GM04504 (cell line): ENCODE data around the gene RNF217.
"Not testable (repeated sequence)": the region's sequence is repeated elsewhere in the genome, so short reads cannot be mapped to it uniquely, and the experiment has no call there.

Experiments used
- DNase-seq: peaks from one replicate; pipeline ENCODE4 v3.0.0-alpha.2; 2012; ENCODE audit warnings: low read depth

RNF217 gene

DNA sequence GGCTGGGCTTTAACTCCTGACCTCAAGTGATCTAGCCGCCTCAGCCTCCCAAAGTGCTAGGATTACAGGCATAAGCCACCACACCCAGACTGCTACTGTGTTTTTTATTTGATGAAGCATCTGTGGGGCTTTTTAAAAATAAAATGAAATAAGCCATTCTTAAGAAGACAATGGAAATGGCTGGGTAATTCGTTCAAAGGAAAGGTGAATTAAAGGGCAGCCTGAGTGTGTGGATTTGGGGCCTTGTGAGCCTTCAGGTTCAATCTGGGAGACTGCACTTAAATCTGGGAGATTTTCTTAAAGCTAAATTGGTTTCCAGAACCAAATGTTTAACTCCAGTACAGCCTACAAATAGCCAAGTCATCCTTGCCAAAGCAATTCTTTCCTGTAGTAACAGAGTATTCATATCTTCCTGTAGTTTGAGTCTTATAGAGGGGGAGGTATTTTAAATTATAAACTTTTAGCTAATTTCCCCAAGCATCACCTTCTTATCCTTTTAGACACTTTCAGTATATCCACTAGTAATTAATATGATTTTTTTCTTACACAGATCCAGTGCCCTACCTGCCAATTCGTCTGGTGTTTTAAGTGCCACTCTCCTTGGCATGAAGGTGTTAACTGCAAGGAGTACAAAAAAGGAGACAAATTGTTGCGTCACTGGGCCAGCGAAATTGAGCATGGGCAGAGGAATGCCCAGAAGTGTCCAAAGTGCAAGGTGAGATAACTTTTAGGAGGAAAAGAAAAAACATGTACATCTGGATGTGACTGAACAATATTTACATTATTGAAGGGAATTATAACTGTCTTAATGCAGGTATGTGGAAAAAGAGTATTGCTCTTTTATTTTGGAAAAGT lies 95.4 kb downstream of the RNF217 start:
- DNase-seq: no peak

DNA sequence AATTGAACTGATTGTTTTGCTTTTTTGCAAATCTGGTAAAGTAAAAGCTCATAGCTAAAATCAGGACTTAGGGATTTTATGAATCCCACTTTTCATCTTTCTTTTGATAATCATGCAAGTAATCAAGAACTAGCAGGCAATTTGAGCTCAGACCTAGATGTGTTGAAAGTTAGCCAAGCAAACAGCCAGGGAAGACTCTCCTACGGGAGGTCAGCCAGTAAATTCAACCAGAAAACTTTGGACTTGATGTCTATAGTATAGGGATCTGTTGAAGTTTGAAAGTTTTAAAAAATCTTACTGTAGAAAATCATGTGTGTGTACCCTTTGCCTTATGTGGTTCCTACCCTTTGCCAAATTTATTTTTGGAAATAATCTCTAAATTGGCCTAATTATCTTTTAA lies 96.3 kb downstream of the RNF217 start:
- no peak for DNase-seq

DNA sequence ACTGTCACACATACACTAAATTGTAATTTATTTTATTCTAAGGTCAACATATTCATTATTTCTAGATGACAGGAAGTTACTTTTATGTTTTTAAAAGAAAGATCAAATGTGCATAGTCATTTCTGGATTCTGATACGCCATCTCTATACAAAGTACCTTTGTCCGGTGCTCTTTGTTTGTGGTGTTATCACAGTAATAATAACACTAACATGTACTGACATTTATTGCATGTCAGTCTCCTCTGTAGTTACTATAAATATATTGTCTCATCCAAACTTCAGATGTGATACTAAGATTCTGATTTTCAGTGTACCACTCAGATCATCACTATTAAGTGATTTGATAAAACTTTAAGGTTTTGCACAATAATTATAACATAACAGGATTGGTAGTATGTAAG lies 101.1 kb downstream of the RNF217 start:
- DNase-seq: no peak

DNA sequence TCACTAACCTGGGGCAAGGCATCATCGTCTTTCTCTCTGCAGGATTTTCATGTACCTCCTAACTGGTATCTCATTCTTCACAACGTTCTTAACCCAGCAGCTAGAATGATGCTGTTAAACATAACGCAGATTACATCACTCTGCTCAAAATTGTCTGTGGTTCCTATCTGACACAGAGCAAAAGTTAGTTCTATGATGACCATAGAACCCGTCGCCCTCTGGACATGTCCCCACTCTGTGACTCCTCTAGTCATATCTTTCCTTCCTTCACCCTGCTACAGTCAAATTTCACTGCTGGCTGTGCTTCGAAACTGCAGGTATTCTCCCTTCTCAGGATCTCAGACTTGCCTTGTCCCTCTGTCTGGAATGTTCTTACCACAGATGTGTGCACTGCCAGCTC lies 103.9 kb downstream of the RNF217 start:
- DNase-seq: no peak

DNA sequence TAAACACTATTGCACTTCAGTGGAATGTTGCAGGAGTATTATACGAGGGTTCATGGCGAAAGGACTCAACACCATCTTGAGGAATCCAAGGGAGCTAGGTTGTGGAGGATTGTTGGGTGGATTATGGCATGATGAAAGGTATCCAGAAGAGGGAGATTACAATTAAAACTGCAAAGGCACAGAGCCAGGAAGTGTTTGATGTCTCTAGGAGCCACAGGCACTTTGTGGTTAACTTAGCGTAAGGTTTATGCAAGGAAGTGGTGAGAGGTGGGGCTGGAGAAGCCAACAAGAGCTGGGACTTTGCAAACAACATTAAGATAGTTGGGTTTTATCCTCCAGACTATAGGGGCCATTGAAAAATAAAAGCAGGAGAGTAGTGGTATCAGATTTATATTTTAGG lies 104.7 kb downstream of the RNF217 start:
- peak; percentile 4 for DNase-seq

DNA sequence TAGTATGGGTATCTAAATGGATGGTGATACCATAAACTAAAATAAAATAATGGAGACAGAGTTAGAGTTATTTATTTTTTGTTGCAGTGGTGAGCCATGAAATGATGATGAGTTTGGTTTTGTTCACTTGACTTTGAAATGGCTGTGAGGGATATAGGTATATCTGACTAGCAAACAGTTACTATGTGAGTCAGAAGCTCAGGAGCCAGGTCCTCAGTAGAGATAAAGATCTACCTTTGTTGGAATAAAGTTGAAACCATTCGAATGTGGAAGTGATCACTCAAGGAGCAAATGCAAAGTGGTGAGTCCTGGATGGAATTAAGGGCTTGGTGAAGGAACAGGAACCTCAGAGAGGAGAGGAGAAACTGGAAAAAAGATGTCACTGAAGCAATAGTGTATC lies 105.3 kb downstream of the RNF217 start:
- DNase-seq: no peak

DNA sequence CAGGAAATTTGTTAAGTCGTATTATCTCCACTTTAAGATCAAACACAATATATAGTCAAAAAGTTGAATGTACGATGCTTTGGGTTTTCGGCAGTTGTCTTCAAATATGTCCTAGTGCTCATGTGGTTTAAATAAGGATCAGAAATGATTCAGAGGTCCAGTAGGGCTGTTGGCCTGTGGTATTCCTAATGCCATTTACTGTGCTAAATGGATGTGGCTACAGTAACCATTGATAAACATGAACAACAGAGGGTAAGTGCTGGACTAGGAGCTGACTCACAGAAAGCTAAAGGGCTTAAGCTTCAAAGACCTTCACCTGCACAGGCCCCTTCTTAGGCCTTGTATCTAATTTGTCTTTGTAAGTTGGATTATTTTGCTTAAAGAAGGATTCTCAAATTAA lies 110.8 kb downstream of the RNF217 start:
- no peak for DNase-seq

DNA sequence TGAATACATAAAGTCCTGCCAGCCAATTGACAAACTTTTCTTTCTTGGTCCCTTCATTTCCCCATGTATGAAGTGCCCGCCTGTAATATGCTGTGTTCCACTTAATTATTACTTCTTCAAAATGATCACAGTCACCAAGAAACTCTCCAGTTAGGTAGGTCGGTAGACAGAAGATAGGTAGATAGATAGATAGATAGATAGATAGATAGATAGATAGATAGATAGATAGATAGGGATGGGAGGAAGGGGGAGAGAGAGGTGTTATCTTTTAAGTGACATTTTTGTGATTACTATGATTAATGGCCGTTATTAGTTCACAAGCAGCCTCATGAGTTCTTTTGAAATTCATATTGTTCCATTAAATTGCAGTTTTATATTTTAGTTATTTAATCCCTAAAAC lies 111.9 kb downstream of the RNF217 start:
- no peak for DNase-seq

DNA sequence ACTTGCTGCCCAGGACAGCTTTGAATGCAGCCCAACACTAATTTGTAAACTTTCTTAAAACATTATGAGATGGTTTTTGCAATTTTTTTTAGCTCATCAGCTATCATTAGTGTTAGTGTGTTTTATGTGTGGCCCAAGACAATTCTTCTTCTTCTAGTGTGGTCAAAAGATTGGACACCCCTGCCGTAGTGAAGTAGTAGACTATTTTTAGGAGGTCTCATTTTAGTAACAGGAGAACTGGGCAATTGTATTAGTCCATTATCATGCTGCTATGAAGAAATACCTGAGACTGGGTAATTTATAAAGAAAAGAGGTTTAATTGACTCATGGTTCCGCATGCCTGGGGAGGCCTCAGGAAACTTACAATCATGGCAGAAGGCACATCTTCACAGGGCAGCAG lies 112.8 kb downstream of the RNF217 start:
- DNase-seq: not testable (repeated sequence)

DNA sequence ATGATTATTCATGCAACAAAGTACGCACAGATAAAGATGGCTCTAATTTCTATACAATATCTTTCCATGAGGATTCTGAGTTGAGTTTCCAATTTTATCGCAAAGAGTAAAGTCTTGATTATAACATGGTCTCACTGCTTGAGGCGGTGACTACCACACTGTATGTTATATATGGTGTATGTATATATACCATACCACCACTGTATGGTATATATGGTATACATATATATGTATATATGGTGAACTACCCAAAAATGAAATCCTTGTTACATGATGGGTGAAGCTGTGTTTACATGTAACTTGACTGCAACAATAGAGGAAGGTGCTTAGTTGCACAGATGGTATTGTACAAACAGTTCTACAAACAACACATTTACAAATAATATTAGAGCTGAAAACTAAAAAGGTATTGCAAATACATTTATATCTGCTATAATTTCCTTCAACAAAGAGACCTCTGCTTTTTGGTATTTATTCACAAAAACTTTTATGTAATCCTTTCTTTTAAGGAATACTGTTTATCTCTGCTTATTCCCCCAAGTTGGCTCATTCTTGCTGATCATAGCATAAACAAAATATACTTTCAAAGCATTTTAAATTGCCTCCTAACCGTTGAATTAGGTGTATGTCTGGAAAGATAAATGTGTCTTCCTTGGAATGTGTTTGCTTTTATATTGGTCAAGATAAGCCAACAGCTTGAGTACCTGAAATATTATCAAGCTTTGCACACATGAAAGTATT lies 113.7 kb downstream of the RNF217 start:
- DNase-seq: no peak

DNA sequence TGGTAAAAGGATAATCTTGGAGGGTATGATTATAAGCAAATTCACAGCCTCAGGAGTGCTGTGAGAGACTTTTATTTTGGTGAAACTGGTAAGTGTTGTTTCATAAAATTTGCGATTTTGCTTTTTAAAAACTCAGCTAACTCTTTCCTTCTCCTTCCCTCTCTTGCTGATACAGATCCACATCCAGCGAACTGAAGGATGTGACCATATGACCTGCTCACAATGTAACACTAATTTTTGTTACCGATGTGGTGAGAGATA lies 114.2 kb downstream of the RNF217 start:
- no peak for DNase-seq

DNA sequence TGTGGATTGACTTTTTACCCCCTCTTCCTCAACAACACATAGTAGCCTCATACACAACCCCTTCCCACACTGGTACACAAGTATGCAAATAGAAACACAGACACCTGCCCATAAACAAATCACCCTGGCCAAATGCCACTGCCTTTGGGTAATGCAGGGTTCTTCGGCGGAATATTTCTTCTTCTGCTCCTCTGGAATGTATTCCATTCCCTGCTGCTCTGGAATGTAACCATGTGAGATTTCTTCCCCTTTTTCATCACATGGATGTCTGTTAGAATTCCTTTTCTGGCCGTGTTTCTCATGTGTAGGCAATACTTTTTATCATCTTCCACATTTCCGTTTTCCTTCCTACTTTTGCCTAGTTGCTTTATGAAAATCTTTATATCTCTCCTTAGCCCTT lies 115.2 kb downstream of the RNF217 start:
- DNase-seq: no peak

DNA sequence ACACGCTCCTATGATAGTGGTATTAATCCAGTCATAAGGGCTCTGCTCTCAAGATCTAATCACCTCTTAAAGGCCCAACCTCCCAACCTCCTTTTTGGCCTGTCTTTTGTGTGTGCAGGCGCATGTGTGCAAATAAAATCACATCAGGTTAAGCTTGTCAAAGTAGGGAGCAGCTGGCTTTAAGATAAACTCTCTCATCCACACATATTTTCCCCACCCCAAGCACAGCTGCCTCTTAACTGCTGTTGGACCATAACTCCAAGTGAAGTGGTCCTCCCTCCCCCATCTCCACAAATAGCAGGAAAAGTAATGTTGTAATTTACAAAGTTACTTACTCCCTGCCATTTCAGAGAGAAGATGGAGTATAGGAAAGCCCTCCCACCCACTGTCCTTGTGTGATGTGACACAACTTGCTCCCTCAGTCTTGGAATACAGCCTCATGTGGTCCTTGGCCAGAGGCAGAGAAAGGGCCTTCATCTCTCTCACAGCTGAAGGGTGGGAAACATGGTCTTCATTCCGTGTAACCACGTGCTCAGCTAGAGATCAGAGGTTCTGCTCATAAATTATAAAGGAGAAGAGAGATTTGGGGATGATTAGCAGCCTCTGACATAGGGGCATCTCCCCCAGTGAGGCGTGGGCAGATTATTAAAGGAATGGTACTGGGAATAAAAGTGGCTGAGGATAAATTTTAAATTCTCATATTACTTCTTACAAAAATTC lies 116.5 kb downstream of the RNF217 start:
- no peak for DNase-seq

DNA sequence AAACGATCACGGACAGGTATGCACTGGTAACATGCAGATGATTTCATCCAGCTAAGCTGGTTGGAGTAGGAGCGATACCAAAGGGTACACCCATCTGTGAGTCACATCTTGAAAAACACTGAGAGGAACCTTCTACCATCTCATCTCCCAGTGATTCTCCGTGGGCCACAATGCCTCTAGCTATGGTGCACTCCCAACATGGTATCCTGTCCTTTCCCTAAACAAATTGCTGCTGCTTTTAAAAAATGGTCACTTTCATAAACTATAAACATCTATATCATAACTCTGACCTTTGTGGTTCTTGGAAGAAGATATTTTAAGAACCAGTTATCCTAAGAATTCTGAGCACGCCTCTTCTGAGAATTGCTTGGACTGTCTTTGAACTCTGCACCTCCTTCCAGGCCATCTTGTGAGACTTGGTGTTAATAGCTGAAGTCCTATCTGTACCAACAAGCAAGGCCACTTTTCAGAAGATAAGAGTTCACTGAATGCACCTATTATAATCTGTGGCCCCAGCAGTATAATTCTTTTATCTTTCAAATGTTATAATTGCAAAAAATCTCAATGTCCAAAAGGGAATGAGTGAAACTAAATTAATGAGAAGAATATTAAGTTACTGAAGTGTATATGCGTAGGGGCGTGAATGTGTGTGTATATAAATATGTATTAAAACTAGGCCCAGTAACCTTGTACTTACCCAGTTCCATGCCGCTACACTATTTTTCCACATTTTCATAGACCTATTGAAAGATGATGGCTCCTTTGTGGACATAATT lies 120.9 kb downstream of the RNF217 start:
- no peak for DNase-seq

DNA sequence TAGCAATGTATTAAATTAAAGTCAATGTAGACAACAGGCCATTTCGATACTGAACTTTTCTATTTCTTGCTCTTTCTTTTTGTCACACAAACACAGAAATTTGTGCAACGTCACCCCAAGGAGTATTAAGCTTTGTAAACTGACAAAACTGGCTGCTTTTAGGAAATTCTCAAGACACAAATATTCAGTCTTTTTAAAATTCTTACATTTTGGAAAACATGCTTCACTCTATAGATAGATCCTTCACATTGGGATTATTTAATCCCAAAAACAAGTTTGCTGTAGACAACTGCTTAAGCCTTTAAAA lies 121.4 kb downstream of the RNF217 start:
- DNase-seq: no peak

DNA sequence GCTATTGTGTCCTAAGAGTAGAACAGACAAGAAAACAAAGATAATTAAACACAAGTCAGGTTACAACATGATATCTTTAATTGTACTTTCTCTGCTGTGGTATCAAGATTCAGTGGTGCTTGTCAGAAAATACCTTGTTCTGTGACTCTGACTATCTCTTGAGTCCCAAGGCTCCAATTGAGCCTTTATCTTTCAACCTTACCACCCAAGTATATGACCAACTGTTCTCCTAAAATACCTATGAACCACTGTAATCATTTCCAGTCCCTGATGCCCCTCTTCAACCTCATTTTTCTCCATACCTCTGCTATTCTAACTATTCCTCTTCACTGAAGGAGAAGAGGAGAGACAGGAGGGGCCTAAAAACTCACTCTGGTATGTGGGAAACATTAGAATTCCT lies 124.5 kb downstream of the RNF217 start:
- DNase-seq: no peak

DNA sequence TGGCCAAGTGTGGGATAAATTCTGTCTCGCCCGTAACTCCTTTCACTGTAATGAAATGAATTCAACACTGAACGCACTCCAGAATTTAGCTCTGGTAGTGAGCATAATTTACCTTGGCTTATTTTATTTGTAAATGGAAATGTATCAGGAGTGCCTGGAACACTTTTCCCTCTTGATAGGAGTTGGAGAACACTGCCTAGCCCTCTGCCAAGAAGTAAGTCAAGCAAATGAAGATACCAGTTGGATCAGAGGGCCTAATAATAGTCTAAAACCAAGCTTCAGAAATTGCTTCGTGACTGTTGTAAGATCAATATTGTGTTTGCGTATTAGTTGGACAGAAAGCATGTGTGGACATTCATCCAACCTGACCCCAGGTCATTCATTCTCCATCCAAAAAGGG lies 126.7 kb downstream of the RNF217 start:
- no peak for DNase-seq

DNA sequence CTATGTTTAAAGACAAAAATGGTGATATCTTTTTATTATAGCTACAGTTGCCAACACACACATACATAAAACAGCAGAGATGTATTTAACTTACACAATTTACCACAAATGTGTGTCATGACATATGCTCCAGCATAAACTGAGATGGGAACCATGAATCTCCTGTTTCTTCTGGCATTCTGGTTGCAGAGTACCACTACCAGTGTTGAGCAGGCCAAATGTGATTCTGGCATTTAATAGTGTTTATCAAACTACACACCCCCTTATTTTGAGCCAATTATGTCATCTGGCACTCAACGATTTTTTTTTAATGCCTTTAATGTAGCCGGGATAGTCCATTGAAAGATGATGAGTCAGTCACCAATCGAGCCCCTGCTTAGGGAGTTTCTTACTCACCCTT lies 132.3 kb downstream of the RNF217 start:
- DNase-seq: no peak

DNA sequence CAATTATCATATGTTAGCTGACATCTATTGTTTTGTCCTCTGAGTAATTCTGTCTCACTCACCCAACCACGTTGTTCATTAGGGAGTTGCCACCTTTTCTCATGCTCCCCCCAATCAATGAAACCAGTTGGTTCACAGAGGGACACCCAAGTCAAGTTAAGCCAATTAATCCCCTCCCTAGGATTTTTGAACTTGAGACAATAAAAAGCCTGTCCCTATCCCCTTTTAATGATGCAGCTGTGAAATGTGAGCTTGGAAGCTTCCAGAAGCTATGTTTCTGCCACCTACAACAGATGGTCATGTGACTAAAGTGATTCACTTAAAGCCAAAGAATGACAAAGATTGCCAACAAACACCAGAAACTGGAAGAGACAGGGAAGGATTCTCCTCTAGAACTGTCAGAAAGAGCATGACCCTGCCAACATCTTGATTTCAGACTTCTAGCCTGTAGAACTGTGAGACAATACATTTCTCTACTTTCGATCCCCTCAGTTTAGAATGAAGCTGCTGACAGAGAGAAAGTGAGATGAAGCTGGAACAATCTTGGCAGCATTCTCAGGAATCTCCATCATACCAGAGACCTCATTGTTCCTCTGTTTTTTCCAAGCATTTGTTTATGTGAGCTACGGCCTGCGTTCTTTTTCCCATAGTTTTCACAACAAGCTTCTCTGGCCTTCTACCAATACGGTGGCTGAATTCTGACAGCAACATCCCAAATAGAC lies 133.5 kb downstream of the RNF217 start:
- no peak for DNase-seq

DNA sequence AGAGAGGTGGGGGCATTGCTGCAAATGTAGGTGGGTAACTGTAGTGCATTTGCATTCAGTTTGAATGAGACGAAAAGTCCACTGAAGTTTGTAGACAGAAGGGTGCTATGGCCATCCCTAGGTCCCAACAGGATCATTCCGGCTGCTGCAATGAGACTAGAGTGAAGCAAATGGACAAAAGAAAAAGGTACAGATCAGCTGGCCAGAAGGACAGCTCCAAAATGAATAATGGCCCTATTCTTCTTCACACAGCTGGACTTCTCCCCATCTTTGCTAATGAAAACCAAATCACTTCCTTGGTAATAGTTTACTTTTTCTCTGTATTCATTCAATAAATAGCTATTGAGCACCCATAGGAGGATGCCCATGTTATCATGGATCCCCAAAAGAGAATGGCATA lies 134.9 kb downstream of the RNF217 start:
- DNase-seq: no peak

DNA sequence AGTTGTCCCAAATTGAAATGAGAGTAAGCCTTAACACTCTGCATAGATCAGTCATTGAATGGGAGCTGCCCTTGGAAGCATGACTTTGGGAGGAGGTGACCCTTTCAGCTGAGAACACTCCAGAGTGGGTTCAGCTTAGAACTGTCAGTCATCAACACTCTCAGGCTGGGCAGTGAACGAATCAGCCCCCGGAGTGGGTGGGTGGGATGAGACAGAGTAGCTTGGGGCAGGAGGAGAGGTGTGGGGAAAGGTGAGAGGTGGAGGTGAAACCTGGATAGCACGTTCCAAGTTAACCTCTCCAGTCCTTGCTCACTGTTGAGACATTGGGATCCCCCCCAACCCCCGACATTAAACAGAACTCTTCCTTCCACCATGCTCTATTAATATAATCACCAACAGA lies 136.0 kb downstream of the RNF217 start:
- DNase-seq: no peak
